ENCODE measurements around the gene ITGB3. TPM values are rescaled to one million over a fixed set of nuclear protein-coding genes. Genes with fewer than 3 reads are reported as not detected.

ITGB3 gene
- 0.51 TPM for polyA plus RNA-seq (2012; ENCODE audit: low read depth, missing spikeins)

DNA sequence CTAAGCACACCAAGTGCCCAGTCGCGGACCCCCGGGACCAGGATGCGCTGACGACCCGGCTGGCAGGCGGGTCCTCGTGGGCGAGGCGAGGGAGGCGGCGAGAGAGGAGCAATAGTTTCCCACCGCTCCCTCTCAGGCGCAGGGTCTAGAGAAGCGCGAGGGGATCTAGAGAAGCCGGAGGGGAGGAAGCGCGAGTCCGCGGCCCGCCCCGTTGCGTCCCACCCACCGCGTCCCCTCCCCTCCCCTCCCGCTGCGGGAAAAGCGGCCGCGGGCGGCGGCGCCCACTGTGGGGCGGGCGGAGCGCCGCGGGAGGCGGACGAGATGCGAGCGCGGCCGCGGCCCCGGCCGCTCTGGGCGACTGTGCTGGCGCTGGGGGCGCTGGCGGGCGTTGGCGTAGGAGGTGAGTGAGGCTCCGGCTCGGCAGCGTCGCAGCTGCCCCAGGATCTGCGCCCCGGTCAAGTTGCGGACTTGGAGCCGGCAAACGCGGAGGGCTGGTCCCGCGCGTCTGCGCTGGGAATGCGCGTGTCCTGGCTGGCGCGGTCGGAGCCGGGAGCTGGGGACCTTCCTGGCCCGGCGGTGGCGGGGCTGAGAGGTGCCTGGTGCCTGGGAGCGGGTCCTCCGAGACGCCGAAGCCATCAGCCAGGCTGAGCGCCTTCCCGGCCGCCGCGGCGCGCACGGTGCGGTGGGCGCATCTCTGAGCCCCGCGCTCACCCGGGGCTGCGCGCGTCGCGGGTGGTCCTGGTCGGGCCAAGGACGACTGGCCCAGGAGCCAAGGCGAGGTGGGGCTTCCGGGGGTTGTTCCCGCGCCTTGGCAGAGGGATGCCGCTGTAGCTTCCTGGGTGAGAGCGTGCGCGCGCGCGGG is at the start of gene ITGB3:
Gene ITGB3 (plus strand): TSS at position 287 of the 862 bp plus-strand sequence. CDS start 35 bp downstream, at position 322.
- DNase-seq (ENCODE audit: insufficient read length, low spot score) (peak; percentile 79), FAIRE-seq (peak; percentile 89)
- no peak for TF ChIP-seq TAF1 (IDR thresholded peaks at IDR 0.05; ENCODE audit: low read depth, low read length)
- no peak for TF ChIP-seq POLR2AphosphoS5 (IDR thresholded peaks at IDR 0.05; ENCODE audit: low read depth, low read length)
- TF ChIP-seq PAX5 (IDR thresholded peaks at IDR 0.05; ENCODE audit: insufficient read depth, low read length, severe bottlenecking), result no peak

DNA sequence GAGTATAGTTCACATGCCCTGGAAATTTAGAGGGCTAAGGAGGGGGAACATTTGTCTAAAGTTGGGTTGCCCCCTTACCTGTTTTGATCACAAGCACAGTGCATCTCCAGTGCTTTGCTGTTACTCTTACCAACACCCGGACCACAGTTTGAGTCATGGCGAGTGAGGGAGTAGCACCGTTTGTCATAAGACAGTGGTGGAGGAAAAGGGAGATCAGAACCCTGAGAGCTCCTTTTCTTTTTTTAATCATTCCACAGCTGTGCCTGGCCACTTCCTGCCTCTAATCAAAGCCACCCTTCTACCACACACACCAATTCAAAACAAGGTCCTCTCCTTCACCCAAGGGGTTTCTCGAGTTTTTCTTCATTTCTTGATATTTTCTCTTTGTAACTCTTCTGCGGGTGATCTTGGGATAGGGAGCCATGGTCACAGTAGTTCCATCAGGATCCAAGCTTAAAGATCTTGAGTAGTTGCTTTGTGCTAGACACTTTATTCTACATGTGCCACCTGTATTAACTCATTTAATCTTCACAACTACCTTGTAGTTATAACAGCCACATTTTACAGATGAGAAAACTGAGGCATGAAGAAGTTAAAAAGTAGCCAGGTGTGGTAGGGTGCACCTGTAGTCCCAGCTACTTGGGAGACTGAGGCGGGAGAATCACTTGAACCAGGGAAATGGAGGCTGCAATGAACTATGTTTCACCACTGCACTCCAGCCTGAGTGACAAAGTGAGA is 49.5 kb upstream of the ITGB3 start:
- FAIRE-seq, result peak; percentile 72

DNA sequence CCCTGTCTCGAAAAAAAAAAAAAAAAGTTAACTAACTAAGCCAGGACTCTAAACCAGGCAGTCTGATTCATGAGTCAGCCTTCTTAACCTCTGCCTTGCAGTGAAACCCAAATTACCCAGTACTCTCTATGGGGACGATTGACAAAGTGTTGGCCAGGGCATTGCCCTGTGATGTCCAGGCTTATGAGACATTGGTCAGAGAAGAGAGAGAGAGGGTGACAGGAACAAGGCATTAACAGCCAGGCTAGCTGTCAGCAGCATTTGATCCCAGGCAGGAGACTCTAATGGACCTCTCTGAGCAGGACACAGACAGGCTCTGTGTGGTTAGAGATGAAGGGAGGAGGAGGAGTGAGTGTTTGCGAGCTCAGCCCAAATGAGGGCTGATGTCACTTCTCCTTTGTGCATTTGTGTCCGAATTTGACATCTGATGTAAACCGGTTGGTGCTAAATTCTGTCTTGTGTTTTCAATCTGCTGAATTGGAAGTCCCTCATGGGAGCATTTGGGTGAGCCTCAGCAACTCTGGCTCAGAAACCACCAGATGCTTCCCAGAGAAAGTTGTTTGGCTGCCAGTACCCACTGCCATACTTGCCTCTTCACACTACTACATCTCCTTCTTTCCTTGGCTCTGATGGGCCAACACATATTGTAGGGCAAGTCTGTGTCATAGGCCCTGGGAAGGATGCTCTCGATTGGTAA is 48.8 kb upstream of the ITGB3 start:
- no peak for TF ChIP-seq POU2F2 (IDR thresholded peaks at IDR 0.05; ENCODE audit: low read depth, low read length)
- TF ChIP-seq PAX5 (IDR thresholded peaks at IDR 0.05; ENCODE audit: insufficient read depth, low read length, severe bottlenecking), result no peak
- TF ChIP-seq POLR2A (IDR thresholded peaks at IDR 0.05; ENCODE audit: low read depth, low read length), result 0 out of 2 replicates have a peak, but pooled peaks have one; percentile 50
- peak; percentile 80 for TF ChIP-seq SPI1 (IDR thresholded peaks at IDR 0.05; ENCODE audit: low read depth, low read length)
- TF ChIP-seq TAF1 (IDR thresholded peaks at IDR 0.05; ENCODE audit: low read depth, low read length), result peak; percentile 31; the same call in 1 of the 2 replicates
- peak; percentile 41; the same call in 1 of the 2 replicates for TF ChIP-seq POLR2AphosphoS5 (IDR thresholded peaks at IDR 0.05; ENCODE audit: low read depth, low read length)
- peak; percentile 74 for FAIRE-seq
- no peak for DNase-seq (ENCODE audit: insufficient read length, low spot score)

More for the DNA sequence above, 49.5 kb upstream of the ITGB3 start:
- DNase-seq (ENCODE audit: insufficient read length, low spot score), result no peak
- TF ChIP-seq POLR2AphosphoS5 (IDR thresholded peaks at IDR 0.05; ENCODE audit: low read depth, low read length) (no peak), PAX5 (IDR thresholded peaks at IDR 0.05; ENCODE audit: insufficient read depth, low read length, severe bottlenecking) (no peak), TAF1 (IDR thresholded peaks at IDR 0.05; ENCODE audit: low read depth, low read length) (no peak), POU2F2 (IDR thresholded peaks at IDR 0.05; ENCODE audit: low read depth, low read length) (no peak), SPI1 (IDR thresholded peaks at IDR 0.05; ENCODE audit: low read depth, low read length) (no peak), POLR2A (IDR thresholded peaks at IDR 0.05; ENCODE audit: low read depth, low read length) (no peak)

DNA sequence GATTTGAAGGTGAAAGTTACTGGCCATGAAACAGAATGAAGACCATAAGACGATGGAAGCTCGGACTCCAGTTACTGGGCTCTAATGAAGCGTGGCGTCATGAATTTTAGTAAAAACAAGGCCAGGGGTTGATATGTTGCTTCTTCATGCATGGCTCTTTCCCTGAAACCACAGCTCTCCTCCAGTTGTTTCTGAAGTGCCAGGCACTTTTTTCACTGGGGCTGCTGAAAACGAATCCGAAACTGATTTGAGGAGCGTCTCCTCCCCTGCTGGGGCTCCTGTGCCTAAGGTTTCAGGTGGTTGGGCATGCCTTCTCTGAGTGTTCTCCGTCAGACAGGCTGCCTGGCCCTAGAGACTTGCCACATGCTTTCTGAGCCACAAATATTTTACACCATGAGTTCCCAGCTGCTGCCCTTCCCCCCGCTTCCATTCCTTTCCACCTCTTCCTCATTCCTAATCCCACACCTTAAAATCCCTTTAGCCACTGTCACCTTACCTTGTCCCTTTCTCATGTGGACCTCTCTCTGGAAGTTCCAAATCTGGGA is 48.1 kb upstream of the ITGB3 start:
- DNase-seq (ENCODE audit: insufficient read length, low spot score) (no peak), FAIRE-seq (peak; percentile 85)
- TF ChIP-seq PAX5 (IDR thresholded peaks at IDR 0.05; ENCODE audit: insufficient read depth, low read length, severe bottlenecking) (peak; percentile 5), POLR2A (IDR thresholded peaks at IDR 0.05; ENCODE audit: low read depth, low read length) (no peak)

DNA sequence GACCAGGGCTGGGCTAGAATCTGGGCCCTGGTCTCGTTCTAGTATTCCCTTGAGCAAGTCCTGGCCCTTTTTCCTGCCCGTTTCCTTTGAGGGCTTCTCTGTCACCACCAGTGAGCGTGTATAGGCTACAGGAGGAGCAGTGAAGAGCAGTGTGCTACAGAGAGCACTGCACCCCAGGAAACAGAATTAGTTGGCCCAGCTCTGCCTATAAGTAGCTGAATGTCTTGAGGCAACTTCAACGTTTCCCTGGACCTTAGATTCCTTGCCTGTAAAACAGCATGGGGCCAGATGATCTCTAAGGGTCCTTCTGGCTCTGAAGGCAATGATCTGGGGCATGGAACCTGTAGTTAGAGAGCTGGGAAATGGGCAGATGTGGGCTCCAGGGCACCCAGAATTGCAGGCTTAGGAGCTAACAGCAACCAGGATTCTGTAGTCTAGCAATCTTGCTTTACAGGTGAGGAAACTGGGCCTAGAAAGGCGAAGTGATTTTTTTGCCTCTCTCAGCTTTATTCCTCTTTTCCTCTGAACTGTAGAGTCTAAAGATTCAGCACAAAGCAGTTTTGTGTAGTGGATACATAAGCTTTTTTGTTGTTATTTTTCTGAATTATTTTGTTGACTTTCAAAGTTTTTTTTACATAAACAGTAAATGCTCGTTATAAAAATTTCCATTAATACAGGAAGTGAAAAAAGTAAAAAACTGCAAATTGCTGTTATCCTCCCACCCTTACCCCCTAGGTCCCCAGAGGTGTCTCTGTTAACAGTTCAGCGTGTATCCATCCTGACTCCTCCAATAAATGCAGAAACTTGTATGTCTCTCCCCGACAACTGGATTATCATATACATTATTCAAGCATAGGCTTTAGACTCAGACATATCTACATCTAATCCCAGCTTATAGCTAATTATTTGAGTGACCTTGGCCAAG is 46.2 kb upstream of the ITGB3 start:
- FAIRE-seq (no peak), DNase-seq (ENCODE audit: insufficient read length, low spot score) (no peak)
- TF ChIP-seq TAF1 (IDR thresholded peaks at IDR 0.05; ENCODE audit: low read depth, low read length) (no peak), PAX5 (IDR thresholded peaks at IDR 0.05; ENCODE audit: insufficient read depth, low read length, severe bottlenecking) (no peak), SPI1 (IDR thresholded peaks at IDR 0.05; ENCODE audit: low read depth, low read length) (peak; percentile 64), POLR2AphosphoS5 (IDR thresholded peaks at IDR 0.05; ENCODE audit: low read depth, low read length) (no peak), POU2F2 (IDR thresholded peaks at IDR 0.05; ENCODE audit: low read depth, low read length) (no peak), POLR2A (IDR thresholded peaks at IDR 0.05; ENCODE audit: low read depth, low read length) (no peak)

DNA sequence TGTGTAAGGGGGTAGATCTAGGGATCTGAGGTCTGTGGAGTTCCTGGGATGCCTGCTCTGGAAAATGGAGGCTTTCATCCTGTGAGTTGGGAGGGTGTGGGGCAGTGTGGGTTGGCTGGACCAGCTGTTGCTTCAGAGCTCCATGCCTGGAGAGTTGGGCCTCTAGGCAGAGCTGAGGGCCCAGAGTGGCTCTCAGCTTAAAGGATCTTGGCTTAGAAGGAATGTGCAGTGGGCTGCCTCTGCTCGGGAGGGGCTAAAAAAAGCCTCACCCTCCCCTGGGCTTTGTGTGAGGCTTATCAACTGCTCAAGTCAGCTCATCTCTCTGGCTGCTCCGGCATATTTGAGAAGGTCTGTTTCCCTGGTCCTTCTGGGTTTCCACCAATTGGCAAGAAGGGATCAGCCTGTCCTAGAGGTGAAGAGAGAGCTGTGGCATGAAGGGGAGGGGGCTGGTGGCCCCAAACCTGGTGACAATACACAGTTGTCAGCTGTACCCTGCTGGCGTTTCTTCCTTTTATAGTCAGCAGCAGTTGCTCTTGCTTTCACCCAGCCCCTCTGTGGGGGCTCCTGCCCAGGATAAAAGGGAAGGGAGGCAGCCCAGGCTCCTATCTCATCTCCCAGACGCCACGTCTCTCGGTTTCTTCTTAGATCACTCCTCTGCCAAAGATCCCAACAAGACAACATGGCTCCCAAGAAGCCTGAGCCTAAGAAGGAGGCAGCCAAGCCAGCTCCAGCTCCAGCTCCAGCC is 44.7 kb upstream of the ITGB3 start, which contains the start of gene MYL4:
Gene MYL4 (plus strand): TSS at position 605 of the 745 bp plus-strand sequence. CDS start 75 bp downstream, at position 680.
- TF ChIP-seq TAF1 (IDR thresholded peaks at IDR 0.05; ENCODE audit: low read depth, low read length) (no peak), POLR2A (IDR thresholded peaks at IDR 0.05; ENCODE audit: low read depth, low read length) (no peak), POLR2AphosphoS5 (IDR thresholded peaks at IDR 0.05; ENCODE audit: low read depth, low read length) (no peak), PAX5 (IDR thresholded peaks at IDR 0.05; ENCODE audit: insufficient read depth, low read length, severe bottlenecking) (no peak), POU2F2 (IDR thresholded peaks at IDR 0.05; ENCODE audit: low read depth, low read length) (no peak), SPI1 (IDR thresholded peaks at IDR 0.05; ENCODE audit: low read depth, low read length) (no peak)
- FAIRE-seq, result no peak
- DNase-seq (ENCODE audit: insufficient read length, low spot score), result no peak

DNA sequence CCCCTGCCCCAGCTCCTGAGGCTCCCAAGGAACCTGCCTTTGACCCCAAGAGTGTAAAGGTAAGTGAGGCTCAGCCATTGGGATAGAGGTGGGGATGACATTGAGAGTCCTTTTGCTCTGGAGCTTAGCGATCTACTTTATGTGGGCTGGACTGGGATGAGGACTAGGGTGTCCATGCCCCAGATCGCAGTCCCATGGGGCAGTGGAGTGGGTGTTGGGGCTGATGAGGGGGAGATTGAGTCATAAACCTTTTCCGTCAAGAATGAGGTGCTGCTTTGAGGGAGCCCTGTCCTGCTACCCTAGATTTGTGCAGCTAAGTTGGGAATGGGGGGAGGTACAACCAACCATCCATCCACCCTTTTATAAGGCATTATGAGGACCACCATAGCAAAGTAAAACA is 44.1 kb upstream of the ITGB3 start:
- TF ChIP-seq POLR2A (IDR thresholded peaks at IDR 0.05; ENCODE audit: low read depth, low read length) (no peak), POU2F2 (IDR thresholded peaks at IDR 0.05; ENCODE audit: low read depth, low read length) (no peak), SPI1 (IDR thresholded peaks at IDR 0.05; ENCODE audit: low read depth, low read length) (no peak)
- FAIRE-seq, result no peak
- DNase-seq (ENCODE audit: insufficient read length, low spot score), result no peak

DNA sequence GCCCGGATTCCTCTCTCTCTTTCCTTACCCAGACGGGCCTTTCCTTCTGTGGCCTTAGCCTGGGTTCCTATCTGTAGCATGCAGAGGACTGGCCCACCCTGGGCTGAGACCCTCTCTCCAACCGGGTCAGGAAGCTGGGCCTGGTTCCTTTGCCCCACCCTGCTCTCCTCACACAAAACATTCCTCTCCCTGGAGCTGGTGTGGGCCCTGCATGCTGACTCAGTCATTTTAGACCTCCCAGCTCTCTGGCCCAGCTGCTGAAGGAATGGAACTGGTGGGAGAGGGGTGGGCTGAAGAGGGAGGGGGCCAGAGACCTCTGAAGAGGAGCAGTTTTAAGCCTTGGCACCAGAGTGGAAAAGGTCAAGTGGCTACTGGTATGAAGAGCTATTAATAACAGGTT is 43.5 kb upstream of the ITGB3 start:
- no peak for FAIRE-seq

More for the DNA sequence above, 43.5 kb upstream of the ITGB3 start:
- DNase-seq (ENCODE audit: insufficient read length, low spot score), result no peak
- TF ChIP-seq PAX5 (IDR thresholded peaks at IDR 0.05; ENCODE audit: insufficient read depth, low read length, severe bottlenecking) (no peak), SPI1 (IDR thresholded peaks at IDR 0.05; ENCODE audit: low read depth, low read length) (no peak), POLR2AphosphoS5 (IDR thresholded peaks at IDR 0.05; ENCODE audit: low read depth, low read length) (no peak), POU2F2 (IDR thresholded peaks at IDR 0.05; ENCODE audit: low read depth, low read length) (no peak), TAF1 (IDR thresholded peaks at IDR 0.05; ENCODE audit: low read depth, low read length) (no peak), POLR2A (IDR thresholded peaks at IDR 0.05; ENCODE audit: low read depth, low read length) (no peak)

Measured in GM12891 (cell line).